SU-DHL-6 (cell line): ENCODE measurements around the gene ARID5B.

Experiments used
- H2AFZ ChIP-seq: fragments of 200-600 bp; sonication (generic); 2 replicates; pipeline ENCODE4 v1.6.1; 2014; ENCODE audit warnings: low read depth, mild to moderate bottlenecking, moderate library complexity, mixed read lengths, antibody characterized with exemption, low read length; ENCODE audit not compliant: severe bottlenecking
- H3F3A ChIP-seq: fragments of 200-600 bp; shearing (Covaris generic); 2 replicates; pipeline ENCODE4 v1.6.0; 2016; ENCODE audit warnings: antibody characterized with exemption, mild to moderate bottlenecking; ENCODE audit not compliant: insufficient read depth
- H3K27ac ChIP-seq: fragments of 200-600 bp; sonication (generic); 2 replicates; pipeline ENCODE4 v1.5.1; 2016; ENCODE audit warnings: low read depth, mild to moderate bottlenecking, low read length, moderate library complexity, mixed read lengths
- H3K27me3 ChIP-seq: fragments of 200-600 bp; sonication (generic), shearing (Covaris generic); 2 replicates; pipeline ENCODE4 v1.6.0; 2014; ENCODE audit warnings: mild to moderate bottlenecking, low read length
- H3K36me3 ChIP-seq: fragments of 200-600 bp; sonication (generic); 2 replicates; pipeline ENCODE4 v1.6.1; 2014; ENCODE audit warnings: mild to moderate bottlenecking, low read length, mixed read lengths
- H3K4me2 ChIP-seq: fragments of 300-600, 200-600 bp; shearing (Covaris generic), sonication (generic); 2 replicates; pipeline ENCODE4 v1.6.0; 2014; ENCODE audit warnings: low read length, low read depth, mild to moderate bottlenecking; ENCODE audit not compliant: poor library complexity, severe bottlenecking
- H3K4me3 ChIP-seq: fragments of 200-600 bp; sonication (generic); 2 replicates; pipeline ENCODE4 v1.5.1; 2014; ENCODE audit warnings: antibody characterized with exemption, low read length, mild to moderate bottlenecking, mixed read lengths; ENCODE audit not compliant: insufficient read depth, poor library complexity, severe bottlenecking
- H3K79me2 ChIP-seq: fragments of 200-600 bp; sonication (generic); 2 replicates; pipeline ENCODE4 v1.6.1; 2014; ENCODE audit warnings: mild to moderate bottlenecking, low read length, moderate library complexity; ENCODE audit not compliant: insufficient read depth
- H3K9ac ChIP-seq: fragments of 200-600 bp; sonication (generic); 2 replicates; pipeline ENCODE4 v1.7.0; 2014; ENCODE audit warnings: mild to moderate bottlenecking, low read length
- H3K9me2 ChIP-seq: fragments of 200-600 bp; sonication (generic); replicated peaks from 2 replicates; pipeline ENCODE4 v1.6.1; 2014; ENCODE audit warnings: low read length; ENCODE audit not compliant: insufficient read depth
- H3K9me3 ChIP-seq: fragments of 200-600 bp; sonication (generic); 2 replicates; pipeline ENCODE4 v1.6.1; 2014; ENCODE audit warnings: low read length, mixed read lengths; ENCODE audit not compliant: insufficient read depth
- H4K20me1 ChIP-seq: fragments of 200-600 bp; sonication (generic); 2 replicates; pipeline ENCODE4 v1.6.1; 2014; ENCODE audit warnings: low read depth, mild to moderate bottlenecking, antibody characterized with exemption, low read length, moderate library complexity, mixed read lengths
- CTCF ChIP-seq: fragments of 200-600 bp; sonication (generic); IDR thresholded peaks from one replicate; pipeline ENCODE4 v1.5.1; 2017; ENCODE audit warnings: antibody characterized with exemption, mild to moderate bottlenecking, low read length, moderate library complexity; ENCODE audit not compliant: insufficient read depth, poor library complexity, severe bottlenecking
- EZH2phosphoT487 ChIP-seq: fragments of 200-600 bp; sonication (generic), shearing (Covaris generic); conservative IDR thresholded peaks from 2 replicates; pipeline ENCODE4 v1.6.1; 2018; ENCODE audit warnings: mild to moderate bottlenecking, antibody characterized with exemption, low read length, moderate library complexity, mixed read lengths

ARID5B gene

GRCh38 chr10:61964059-61964709 is 62.7 kb downstream of the ARID5B start:
- Histone ChIP-seq H3K79me2 (peaks cover 81% of the 10 kb centered on the region), H3K27ac (peak overlapping the region; percentile 99), H2AFZ (no peak overlapping the region), H3F3A (peaks cover 77% of the 10 kb centered on the region), H3K36me3 (0 out of 2 replicates have a peak, but pooled peaks cover 7% of the 10 kb centered on the region), H3K4me3 (peak overlapping the region; percentile 33), H3K4me2 (peak overlapping the region; percentile 89), H3K9ac (peak overlapping the region; percentile 58), H3K27me3 (no peaks in the 10 kb centered on the region), H3K9me2 (no peaks in the 10 kb centered on the region), H3K9me3 (no peaks in the 10 kb centered on the region), H4K20me1 (no peaks in the 10 kb centered on the region)
- TF ChIP-seq EZH2phosphoT487 (no peak), CTCF (no peak)

- H3K9ac ChIP-seq = peak overlapping the region; percentile 58
- no peak overlapping the region for H2AFZ ChIP-seq
- H4K20me1 ChIP-seq = no peaks in the 10 kb centered on the region
- TF ChIP-seq CTCF (no peak), EZH2phosphoT487 (no peak)
- H3K9me2 ChIP-seq = no peaks in the 10 kb centered on the region
- H3K36me3 ChIP-seq = 0 out of 2 replicates have a peak, but pooled peaks cover 8% of the 10 kb centered on the region
- H3K79me2 ChIP-seq = peaks cover 83% of the 10 kb centered on the region
- peak overlapping the region; percentile 33 for H3K4me3 ChIP-seq
- H3K27me3 ChIP-seq = no peaks in the 10 kb centered on the region
- H3K9me3 ChIP-seq = no peaks in the 10 kb centered on the region
- peak overlapping the region; percentile 89 for H3K4me2 ChIP-seq
- peak overlapping the region; percentile 99 for H3K27ac ChIP-seq
- H3F3A ChIP-seq = peaks cover 69% of the 10 kb centered on the region
Observed at GRCh38 chr10:61964949-61965702, 63.6 kb downstream of the ARID5B start.

- TF ChIP-seq CTCF (no peak), EZH2phosphoT487 (no peak)
- peak overlapping the region; percentile 14 for H3K4me3 ChIP-seq
- no peak overlapping the region for H2AFZ ChIP-seq
- peak overlapping the region; percentile 99 for H3K27ac ChIP-seq
- peak overlapping the region; percentile 58 for H3K9ac ChIP-seq
- H3K27me3 ChIP-seq = no peaks in the 10 kb centered on the region
- no peaks in the 10 kb centered on the region for H3K9me2 ChIP-seq
- H3K36me3 ChIP-seq = 0 out of 2 replicates have a peak, but pooled peaks cover 8% of the 10 kb centered on the region
- peaks cover 87% of the 10 kb centered on the region for H3K79me2 ChIP-seq
- peaks cover 62% of the 10 kb centered on the region for H3F3A ChIP-seq
- no peaks in the 10 kb centered on the region for H4K20me1 ChIP-seq
- peak overlapping the region; percentile 89 for H3K4me2 ChIP-seq
- H3K9me3 ChIP-seq = no peaks in the 10 kb centered on the region
Observed at GRCh38 chr10:61965703-61966395, 64.3 kb downstream of the ARID5B start.
